DND-41 (cell line): ENCODE results near the gene ATP13A1.

Experiments used
- ATAC-seq: fragments of 200-7000 bp; cut with Tn5 transposase; 3 replicates; pipeline ENCODE4 v1.9.1; 2021; ENCODE audit warnings: low read depth; ENCODE audit not compliant: insufficient read depth
- DNase-seq: peaks from one replicate; pipeline ENCODE4 v3.0.0-alpha.2; 2020
- H2AFZ ChIP-seq: 2 replicates; pipeline ENCODE4 v1.6.0; 2012; ENCODE audit warnings: low read depth, low read length
- H3K27ac ChIP-seq: 2 replicates; pipeline ENCODE4 v1.5.1; 2012; ENCODE audit warnings: low read length, inconsistent platforms
- H3K27me3 ChIP-seq: fragments of 200-600 bp; sonication (generic); 2 replicates; pipeline ENCODE4 v1.6.0; 2012; ENCODE audit warnings: low read length, mild to moderate bottlenecking, inconsistent platforms; ENCODE audit not compliant: insufficient read depth, poor library complexity
- H3K36me3 ChIP-seq: 2 replicates; pipeline ENCODE4 v1.5.1; 2012; ENCODE audit warnings: low read length, inconsistent platforms; ENCODE audit not compliant: insufficient read depth
- H3K4me1 ChIP-seq: 2 replicates; pipeline ENCODE4 v1.5.1; 2012; ENCODE audit warnings: mild to moderate bottlenecking, low read length; ENCODE audit not compliant: insufficient read depth
- H3K4me2 ChIP-seq: 2 replicates; pipeline ENCODE4 v1.6.0; 2012; ENCODE audit warnings: mild to moderate bottlenecking, moderate library complexity, low read length, inconsistent platforms; ENCODE audit not compliant: insufficient read depth
- H3K4me3 ChIP-seq, 2 experiments: fragments of 200-600 bp in 1 of 2; shearing (Covaris generic) in 1 of 2; 2 replicates each; pipeline ENCODE4 v1.5.1; 2012 to 2016; ENCODE audit warnings: inconsistent platforms in 2 of 2, low read length in 2 of 2, mild to moderate bottlenecking in 2 of 2, low read depth in 1 of 2, moderate library complexity in 1 of 2
- H3K79me2 ChIP-seq: 2 replicates; pipeline ENCODE4 v1.6.0; 2012; ENCODE audit warnings: low read length, inconsistent platforms; ENCODE audit not compliant: insufficient read depth
- H3K9ac ChIP-seq: 2 replicates; pipeline ENCODE4 v1.6.0; 2012; ENCODE audit warnings: low read depth, mild to moderate bottlenecking, inconsistent platforms, low read length, moderate library complexity
- H3K9me3 ChIP-seq: 2 replicates; pipeline ENCODE4 v1.5.1; 2012; ENCODE audit warnings: low read length, moderate library complexity, mild to moderate bottlenecking, inconsistent platforms; ENCODE audit not compliant: insufficient read depth, severe bottlenecking
- H4K20me1 ChIP-seq: 2 replicates; pipeline ENCODE4 v1.6.0; 2012; ENCODE audit warnings: low read length; ENCODE audit not compliant: insufficient read depth
- EZH2 ChIP-seq: IDR thresholded peaks from 3 replicates; pipeline ENCODE4 v1.6.1; 2012; ENCODE audit warnings: borderline replicate concordance, low read depth, mild to moderate bottlenecking, moderate library complexity, low read length, inconsistent platforms; ENCODE audit not compliant: severe bottlenecking
- TF ChIP-seq, protein P1 (sequence below): IDR thresholded peaks from 2 replicates; pipeline ENCODE4 v1.5.1; 2012; ENCODE audit warnings: borderline replicate concordance, low read length, moderate library complexity, mild to moderate bottlenecking; ENCODE audit not compliant: poor library complexity, severe bottlenecking; ENCODE audit errors: extremely low read depth

Gene ATP13A1

DNA sequence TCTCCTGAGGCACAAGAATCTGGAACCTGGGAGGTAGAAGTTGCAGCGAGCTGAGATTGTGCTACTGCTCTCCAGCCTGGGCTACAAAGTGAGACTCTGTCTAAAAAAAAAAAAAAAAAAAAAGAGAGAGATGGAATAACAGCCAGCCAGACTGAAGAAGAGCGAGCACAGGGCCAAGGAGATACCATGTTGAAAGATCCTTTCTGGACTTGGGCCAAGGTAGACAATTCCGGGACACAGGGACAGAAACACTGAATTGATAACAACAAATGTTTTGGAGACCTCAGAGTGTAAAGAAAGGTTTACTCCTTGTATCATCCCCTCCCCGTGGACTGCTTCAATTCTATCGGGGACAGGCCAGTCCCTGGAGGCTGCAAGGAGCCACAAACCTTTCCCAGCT lies 40.1 kb downstream of the ATP13A1 start:
- H3K27me3 ChIP-seq, result no peaks in the 10 kb centered on the region
- H3K9ac ChIP-seq, result no peak overlapping the region
- TF ChIP-seq, protein P1, sequence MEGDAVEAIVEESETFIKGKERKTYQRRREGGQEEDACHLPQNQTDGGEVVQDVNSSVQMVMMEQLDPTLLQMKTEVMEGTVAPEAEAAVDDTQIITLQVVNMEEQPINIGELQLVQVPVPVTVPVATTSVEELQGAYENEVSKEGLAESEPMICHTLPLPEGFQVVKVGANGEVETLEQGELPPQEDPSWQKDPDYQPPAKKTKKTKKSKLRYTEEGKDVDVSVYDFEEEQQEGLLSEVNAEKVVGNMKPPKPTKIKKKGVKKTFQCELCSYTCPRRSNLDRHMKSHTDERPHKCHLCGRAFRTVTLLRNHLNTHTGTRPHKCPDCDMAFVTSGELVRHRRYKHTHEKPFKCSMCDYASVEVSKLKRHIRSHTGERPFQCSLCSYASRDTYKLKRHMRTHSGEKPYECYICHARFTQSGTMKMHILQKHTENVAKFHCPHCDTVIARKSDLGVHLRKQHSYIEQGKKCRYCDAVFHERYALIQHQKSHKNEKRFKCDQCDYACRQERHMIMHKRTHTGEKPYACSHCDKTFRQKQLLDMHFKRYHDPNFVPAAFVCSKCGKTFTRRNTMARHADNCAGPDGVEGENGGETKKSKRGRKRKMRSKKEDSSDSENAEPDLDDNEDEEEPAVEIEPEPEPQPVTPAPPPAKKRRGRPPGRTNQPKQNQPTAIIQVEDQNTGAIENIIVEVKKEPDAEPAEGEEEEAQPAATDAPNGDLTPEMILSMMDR, result no peak
- TF ChIP-seq EZH2, result no peak
- H3K4me2 ChIP-seq, result no peak overlapping the region
- no peak for DNase-seq
- no peak overlapping the region for H3K27ac ChIP-seq
- no peak overlapping the region for H2AFZ ChIP-seq
- H3K36me3 ChIP-seq, result peaks cover 13% of the 10 kb centered on the region; the same call in 1 of the 2 replicates
- ATAC-seq, result no peak
- H3K9me3 ChIP-seq, result no peaks in the 10 kb centered on the region
- no peaks in the 10 kb centered on the region for H4K20me1 ChIP-seq
- 0 out of 2 replicates have a peak, but pooled peaks cover under 1% of the 10 kb centered on the region for H3K79me2 ChIP-seq
- H3K4me3 ChIP-seq, result no peak overlapping the region
- peaks cover 7% of the 10 kb centered on the region for H3K4me1 ChIP-seq

DNA sequence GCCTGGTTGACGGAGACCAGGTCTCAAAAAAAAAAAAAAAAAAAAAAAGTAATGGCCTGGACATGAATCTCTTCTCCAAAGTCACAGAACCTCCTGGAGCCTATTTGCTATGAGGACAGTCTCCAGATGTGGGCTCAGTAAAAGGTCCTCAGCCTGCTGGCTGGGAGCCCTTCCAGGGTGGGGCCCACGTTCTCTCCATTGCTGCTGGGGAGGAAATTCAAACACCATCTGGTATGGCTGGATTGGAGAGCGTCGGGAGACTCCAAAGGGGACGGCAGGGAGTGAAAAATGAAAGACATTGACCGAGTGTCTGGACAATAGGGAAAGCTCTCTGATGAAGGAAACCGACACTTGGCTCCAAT lies 43.6 kb downstream of the ATP13A1 start:
- no peak overlapping the region for H3K4me2 ChIP-seq
- no peak overlapping the region for H2AFZ ChIP-seq
- no peak overlapping the region for H3K4me3 ChIP-seq
- DNase-seq, result no peak
- no peaks in the 10 kb centered on the region for H3K9me3 ChIP-seq
- no peak overlapping the region for H3K27ac ChIP-seq
- H3K79me2 ChIP-seq, result peaks cover 23% of the 10 kb centered on the region
- H4K20me1 ChIP-seq, result no peaks in the 10 kb centered on the region
- no peak for ATAC-seq
- no peaks in the 10 kb centered on the region for H3K27me3 ChIP-seq
- H3K9ac ChIP-seq, result no peak overlapping the region
- peaks cover 31% of the 10 kb centered on the region for H3K4me1 ChIP-seq
- H3K36me3 ChIP-seq, result 0 out of 2 replicates have a peak, but pooled peaks cover 5% of the 10 kb centered on the region
- no peak for TF ChIP-seq EZH2
- TF ChIP-seq, protein P1, result no peak

DNA sequence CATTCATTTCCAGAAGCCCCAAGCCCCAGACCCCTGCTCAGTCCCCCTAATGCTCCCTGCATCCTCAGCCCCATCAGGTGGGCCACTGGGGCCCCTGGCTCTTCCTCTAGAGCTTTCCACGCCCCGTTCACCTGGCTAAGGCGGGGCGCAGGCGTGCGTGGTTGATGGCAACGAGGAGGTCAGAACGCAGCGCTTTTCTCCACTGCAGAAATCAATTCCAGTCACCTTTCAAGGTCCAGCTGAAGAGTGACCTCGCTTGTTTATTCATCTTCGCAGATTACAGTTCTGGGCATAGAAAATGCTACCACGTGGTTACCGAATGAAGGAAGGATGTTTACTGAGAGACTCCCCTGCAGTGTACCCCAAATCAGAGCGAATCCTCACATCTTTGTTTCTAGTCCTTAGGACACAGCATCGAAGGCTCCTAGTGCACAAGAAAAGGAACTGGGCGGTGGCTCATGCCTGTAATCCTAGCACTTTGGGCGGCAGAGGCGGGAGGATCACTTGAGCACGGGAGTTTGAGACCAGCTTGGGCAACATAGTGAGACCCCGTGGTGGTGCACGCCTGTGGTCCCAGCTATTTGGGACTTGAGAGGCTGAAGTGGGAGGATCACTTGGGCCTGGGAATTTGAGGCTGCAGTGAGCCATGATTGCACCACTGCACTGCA lies 44.2 kb downstream of the ATP13A1 start:
- Histone ChIP-seq H3K27me3 (no peaks in the 10 kb centered on the region), H3K4me2 (peak overlapping the region; percentile 96), H2AFZ (0 out of 2 replicates have a peak overlapping the region, but pooled peaks have one; percentile 63), H3K4me1 (peaks cover 31% of the 10 kb centered on the region), H3K9me3 (no peaks in the 10 kb centered on the region), H3K79me2 (peaks cover 23% of the 10 kb centered on the region), H3K36me3 (0 out of 2 replicates have a peak, but pooled peaks cover 5% of the 10 kb centered on the region), H3K4me3 (peak overlapping the region; percentile 15 to 86; a peak in 3 of 4 replicates), H3K9ac (no peak overlapping the region; the same call in 1 of the 2 replicates), H3K27ac (no peak overlapping the region), H4K20me1 (no peaks in the 10 kb centered on the region)
- no peak for DNase-seq
- no peak for TF ChIP-seq EZH2
- TF ChIP-seq, protein P1, result no peak
- ATAC-seq, result no peak
